Endothelial cell of umbilical vein (primary cell): Measurements from ENCODE around the gene MAPK8. TPM values are rescaled to one million over a fixed set of nuclear protein-coding genes. Genes with fewer than 3 reads are reported as not detected.

ENCODE experiments used
- BruUV-seq: library from RNA; stranded (reverse); fragments of 400-500 nt; replicated peaks from 2 replicates; lab custom pipeline; 2021; lab: Mats Ljungman, UMichigan
- CTCF ChIA-PET: fragments of 300-600, 350-600 bp; sonication (Branson Sonifier 250); formaldehyde crosslinking; loops from one replicate; lab custom pipeline; 2021; ENCODE audit warnings: antibody characterized with exemption, inconsistent platforms; lab: Charles Lee
- POLR2A ChIA-PET: fragments of 300-600, 350-600 bp; sonication (Branson Sonifier 250); formaldehyde crosslinking; loops from one replicate; lab custom pipeline; 2021; ENCODE audit warnings: antibody characterized with exemption, inconsistent platforms; lab: Charles Lee
- DNase-seq: peaks from one replicate; pipeline ENCODE4 v3.0.0-alpha.2; 2011; ENCODE audit warnings: low read depth, low spot score
- FAIRE-seq: peaks from 2 replicates; lab custom pipeline; 2011; peaks lifted over from hg19 to GRCh38; lab: Jason Lieb, UNC
- H2AFZ ChIP-seq: 2 replicates; pipeline ENCODE4 v1.6.0; 2012; ENCODE audit warnings: low read depth, low read length, control low read depth, inconsistent platforms
- H3K27ac ChIP-seq: 2 replicates; pipeline ENCODE4 v1.5.1; 2011; ENCODE audit warnings: low read depth, mild to moderate bottlenecking, control low read depth, low read length, moderate library complexity; ENCODE audit not compliant: insufficient read depth
- H3K27me3 ChIP-seq, 2 experiments: 2 replicates each; pipeline versions ENCODE4 v1.6.0 to v1.6.1; 2011; ENCODE audit warnings: low read length in 2 of 2, mixed read lengths in 1 of 2; ENCODE audit not compliant: control insufficient read depth in 2 of 2, insufficient read depth in 2 of 2
- H3K36me3 ChIP-seq, 2 experiments: 2 replicates in 1 of 2; 3 replicates in 1 of 2; pipeline ENCODE4 v1.5.1; 2011; ENCODE audit warnings: low read length in 2 of 2, mild to moderate bottlenecking in 1 of 2, moderate library complexity in 1 of 2; ENCODE audit not compliant: control insufficient read depth in 2 of 2, insufficient read depth in 2 of 2; ENCODE audit errors: extremely low read depth in 1 of 2
- H3K4me1 ChIP-seq: 3 replicates; pipeline ENCODE4 v1.5.1; 2011; ENCODE audit warnings: mild to moderate bottlenecking, low read length; ENCODE audit not compliant: control insufficient read depth, insufficient read depth; ENCODE audit errors: extremely low read depth
- H3K4me2 ChIP-seq: 2 replicates; pipeline ENCODE4 v1.6.1; 2011; ENCODE audit warnings: low read length, control low read depth, mixed read lengths; ENCODE audit not compliant: insufficient read depth
- H3K4me3 ChIP-seq, 3 experiments: fragments of 200-600 bp in 1 of 3; sonication (generic), shearing (Covaris generic) in 1 of 3; replicated peaks in 1 of 3; 2 replicates each; pipeline ENCODE4 v1.5.1; 2011 to 2016; ENCODE audit warnings: control low read depth in 3 of 3, low read length in 3 of 3, mild to moderate bottlenecking in 2 of 3, inconsistent platforms in 1 of 3, low read depth in 1 of 3, moderate library complexity in 1 of 3; ENCODE audit not compliant: insufficient read depth in 1 of 3
- H3K79me2 ChIP-seq: 2 replicates; pipeline ENCODE4 v1.6.0; 2012; ENCODE audit warnings: low read length, inconsistent platforms; ENCODE audit not compliant: control insufficient read depth, insufficient read depth
- H3K9ac ChIP-seq: replicated peaks from 2 replicates; pipeline ENCODE3; 2011; ENCODE audit warnings: low read length, control low read depth; ENCODE audit not compliant: insufficient read depth; ENCODE audit errors: extremely low read depth
- H3K9me1 ChIP-seq: replicated peaks from 3 replicates; pipeline ENCODE4 v1.6.0; 2011; ENCODE audit warnings: mild to moderate bottlenecking, low read length; ENCODE audit not compliant: control insufficient read depth, insufficient read depth; ENCODE audit errors: extremely low read depth
- H3K9me3 ChIP-seq: replicated peaks from 2 replicates; pipeline ENCODE4 v1.5.1; 2012; ENCODE audit warnings: low read length, inconsistent platforms; ENCODE audit not compliant: control insufficient read depth, insufficient read depth
- H4K20me1 ChIP-seq: replicated peaks from 2 replicates; pipeline ENCODE3; 2011; ENCODE audit warnings: mild to moderate bottlenecking, low read length; ENCODE audit not compliant: control insufficient read depth, insufficient read depth; ENCODE audit errors: extremely low read depth
- CTCF ChIP-seq, 2 donors: IDR thresholded peaks; 1 replicate in 1 of 2; 2 replicates in 1 of 2; pipeline ENCODE4 v1.5.1; 2011; ENCODE audit warnings: low read length in 2 of 2, mild to moderate bottlenecking in 2 of 2, moderate library complexity in 2 of 2, control low read depth in 1 of 2, inconsistent platforms in 1 of 2, low read depth in 1 of 2; ENCODE audit not compliant: insufficient read depth in 1 of 2; ENCODE audit errors: extremely low read depth in 1 of 2
- EZH2 ChIP-seq: IDR thresholded peaks from 2 replicates; pipeline ENCODE4 v1.6.1; 2012; ENCODE audit warnings: borderline replicate concordance, low read depth, mild to moderate bottlenecking, moderate library complexity, low read length, inconsistent platforms; ENCODE audit not compliant: severe bottlenecking
- FOS ChIP-seq: IDR thresholded peaks from 2 replicates; pipeline ENCODE4 v1.6.1; 2011; ENCODE audit warnings: mild to moderate bottlenecking, low read length, moderate library complexity, borderline replicate concordance; ENCODE audit not compliant: insufficient read depth
- GATA2 ChIP-seq: IDR thresholded peaks from 2 replicates; pipeline ENCODE4 v1.7.0; 2011; ENCODE audit warnings: low read depth, mild to moderate bottlenecking, moderate library complexity, mixed read lengths, low read length; ENCODE audit not compliant: insufficient read length, insufficient read depth
- JUN ChIP-seq: IDR thresholded peaks from 2 replicates; pipeline ENCODE4 v1.6.1; 2011; ENCODE audit warnings: borderline replicate concordance, low read depth; ENCODE audit not compliant: insufficient read length, insufficient read depth
- MAX ChIP-seq: IDR thresholded peaks from 2 replicates; pipeline ENCODE4 v1.6.1; 2011; ENCODE audit not compliant: insufficient read depth, insufficient read length
- MYC ChIP-seq: IDR thresholded peaks from one replicate; pipeline ENCODE4 v1.6.1; 2011; ENCODE audit warnings: mild to moderate bottlenecking, low read depth, low read length
- POLR2A ChIP-seq: IDR thresholded peaks from 2 replicates; pipeline ENCODE4 v1.6.1; 2012; ENCODE audit warnings: low read depth, mild to moderate bottlenecking, control low read depth, low read length
- POLR2AphosphoS5 ChIP-seq: IDR thresholded peaks from 2 replicates; pipeline ENCODE4 v1.6.1; 2012; ENCODE audit warnings: low read depth, mild to moderate bottlenecking, control low read depth, low read length, moderate library complexity; ENCODE audit not compliant: insufficient read depth
- dilution Hi-C: fragments of 300-500 bp; cut with MboI; formaldehyde crosslinking; loops from one replicate; pipeline ENCODE4 v1.15.0; 2019; ENCODE audit warnings: low sequenced_read_pairs; ENCODE audit not compliant: extremely low pct_ligation_motif_present
- intact Hi-C: fragments of 100-400 bp; cut with micrococcal nuclease; formaldehyde crosslinking; loops from one replicate; pipeline ENCODE4 v1.10.0; 2022
- polyA plus RNA-seq, 4 experiments: library from polyadenylated mRNA; depleted of rRNA in 3 of 4; stranded (reverse) in 3 of 4; unstranded in 1 of 4; fragments of >200 nt; gene quantifications; 2 replicates each; pipeline versions ENCODE4 v1.2.1 to v1.2.3, GENCODE V29; 2011 to 2012; ENCODE audit warnings: missing spikeins in 1 of 4
- total RNA-seq: library from RNA; stranded (reverse); gene quantifications from 2 replicates; pipeline ENCODE4 v1.2.3, GENCODE V29; 2021

Gene MAPK8
- total and polyA plus RNA-seq, 2 donors (not counting 3 experiments of a cell fraction or from before 2014, with no cell fraction given) = 25.3 to 56.2 TPM

- H3K9me1 ChIP-seq = no peaks in the 10 kb centered on the region
- H2AFZ ChIP-seq = no peak overlapping the region
- ChIA-PET CTCF (interaction anchor here (1.1 to 2.4 kb wide), 3 partner anchors 10 to 269 kb away, joined by 4 to 8 read pairs (median 5); no protein-coding TSS in a partner anchor), POLR2A (no interaction called here)
- dilution Hi-C loops (no loop called here), intact Hi-C loops (no loop called here)
- no TSS peak for BruUV-seq
- no peaks in the 10 kb centered on the region for H4K20me1 ChIP-seq
- no peaks in the 10 kb centered on the region for H3K36me3 ChIP-seq
- H3K4me1 ChIP-seq = peaks cover 30% of the 10 kb centered on the region
- no peak overlapping the region for H3K4me3 ChIP-seq
- H3K9me3 ChIP-seq = no peaks in the 10 kb centered on the region
- FAIRE-seq (no peak), DNase-seq (peak; percentile 11)
- H3K27me3 ChIP-seq = no peaks in the 10 kb centered on the region
- no peak overlapping the region for H3K9ac ChIP-seq
- TF ChIP-seq POLR2AphosphoS5 (no peak), POLR2A (no peak), CTCF (IDR thresholded peaks at IDR 0.05; ENCODE audit: extremely low read depth in 1 of 2, insufficient read depth in 1 of 2, low read depth in 1 of 2, low read length in 2 of 2) (no peak), FOS (no peak), MYC (no peak), EZH2 (no peak), GATA2 (no peak), JUN (no peak), MAX (no peak)
- no peak overlapping the region for H3K27ac ChIP-seq
- H3K79me2 ChIP-seq = peaks cover 18% of the 10 kb centered on the region
- no peak overlapping the region for H3K4me2 ChIP-seq
Observed at GRCh38 chr10:48389272-48389671, 82.8 kb downstream of the MAPK8 start.
